Coronary artery (tissue), 2 donors: Measurements from ENCODE around the gene ZDHHC23.

ENCODE experiments used
- DNase-seq: peaks from one replicate; pipeline ENCODE4 v3.0.0-alpha.2; 2017; ENCODE audit warnings: low spot score
- H3K27ac ChIP-seq, 2 donors: fragments of 200-600 bp; sonication (generic); one replicate each; pipeline ENCODE4 v1.5.1; 2016 to 2019
- H3K4me3 ChIP-seq: fragments of 200-600 bp; sonication (generic); 2 replicates; pipeline ENCODE4 v1.5.1; 2016; ENCODE audit warnings: mild to moderate bottlenecking, moderate library complexity
- TF ChIP-seq, protein P1 (sequence below): fragments of 200-600 bp; sonication (generic); IDR thresholded peaks from one replicate; pipeline ENCODE4 v1.5.1; 2019; ENCODE audit warnings: antibody characterized with exemption

Gene ZDHHC23, protein sequence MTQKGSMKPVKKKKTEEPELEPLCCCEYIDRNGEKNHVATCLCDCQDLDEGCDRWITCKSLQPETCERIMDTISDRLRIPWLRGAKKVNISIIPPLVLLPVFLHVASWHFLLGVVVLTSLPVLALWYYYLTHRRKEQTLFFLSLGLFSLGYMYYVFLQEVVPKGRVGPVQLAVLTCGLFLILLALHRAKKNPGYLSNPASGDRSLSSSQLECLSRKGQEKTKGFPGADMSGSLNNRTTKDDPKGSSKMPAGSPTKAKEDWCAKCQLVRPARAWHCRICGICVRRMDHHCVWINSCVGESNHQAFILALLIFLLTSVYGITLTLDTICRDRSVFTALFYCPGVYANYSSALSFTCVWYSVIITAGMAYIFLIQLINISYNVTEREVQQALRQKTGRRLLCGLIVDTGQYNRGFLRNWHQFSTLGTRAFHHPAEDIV

DNA sequence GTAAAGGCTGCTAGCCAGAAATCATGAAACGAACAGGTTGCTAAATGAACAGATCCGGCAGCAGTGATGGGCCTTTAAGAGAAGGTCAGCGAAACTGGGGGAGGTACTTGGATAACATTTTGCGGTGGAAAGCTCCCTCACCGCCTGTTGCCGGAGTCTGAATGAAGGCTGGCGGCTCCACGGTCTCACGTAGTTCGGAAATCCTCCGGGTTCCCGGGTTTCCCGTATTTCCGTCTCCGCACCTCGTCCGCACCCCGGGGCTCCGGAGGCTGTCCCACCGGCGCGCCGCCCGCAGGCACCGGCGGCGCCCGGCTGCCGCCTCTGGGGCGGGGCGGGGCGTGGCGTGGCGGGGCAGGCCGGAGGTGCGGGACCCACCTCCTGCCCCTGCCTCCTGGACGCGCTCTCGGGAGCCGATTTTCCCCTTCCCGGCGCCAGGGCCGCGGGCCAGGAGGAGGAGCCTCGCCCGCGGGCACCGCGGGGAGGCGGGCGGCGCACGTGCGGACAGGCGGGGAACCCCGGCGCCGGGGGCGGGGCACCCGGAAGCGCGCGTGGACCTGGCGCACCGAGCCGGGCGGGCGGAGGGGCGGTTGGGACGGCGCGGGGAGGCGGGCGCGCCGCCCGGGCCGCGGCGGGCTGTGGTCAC lies at the start of gene ZDHHC23:
Gene ZDHHC23 (plus strand): TSS at position 642 of the 643 bp plus-strand sequence. CDS start 790 bp downstream, outside the sequence.
- peak; percentile 80 for DNase-seq
- TF ChIP-seq, protein P1, sequence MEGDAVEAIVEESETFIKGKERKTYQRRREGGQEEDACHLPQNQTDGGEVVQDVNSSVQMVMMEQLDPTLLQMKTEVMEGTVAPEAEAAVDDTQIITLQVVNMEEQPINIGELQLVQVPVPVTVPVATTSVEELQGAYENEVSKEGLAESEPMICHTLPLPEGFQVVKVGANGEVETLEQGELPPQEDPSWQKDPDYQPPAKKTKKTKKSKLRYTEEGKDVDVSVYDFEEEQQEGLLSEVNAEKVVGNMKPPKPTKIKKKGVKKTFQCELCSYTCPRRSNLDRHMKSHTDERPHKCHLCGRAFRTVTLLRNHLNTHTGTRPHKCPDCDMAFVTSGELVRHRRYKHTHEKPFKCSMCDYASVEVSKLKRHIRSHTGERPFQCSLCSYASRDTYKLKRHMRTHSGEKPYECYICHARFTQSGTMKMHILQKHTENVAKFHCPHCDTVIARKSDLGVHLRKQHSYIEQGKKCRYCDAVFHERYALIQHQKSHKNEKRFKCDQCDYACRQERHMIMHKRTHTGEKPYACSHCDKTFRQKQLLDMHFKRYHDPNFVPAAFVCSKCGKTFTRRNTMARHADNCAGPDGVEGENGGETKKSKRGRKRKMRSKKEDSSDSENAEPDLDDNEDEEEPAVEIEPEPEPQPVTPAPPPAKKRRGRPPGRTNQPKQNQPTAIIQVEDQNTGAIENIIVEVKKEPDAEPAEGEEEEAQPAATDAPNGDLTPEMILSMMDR: no peak
- Histone ChIP-seq H3K4me3 (peak within 1 kb of the TSS; percentile 87), H3K27ac (peak within 1 kb of the TSS in 1 of 2 donors; percentile 79)

DNA sequence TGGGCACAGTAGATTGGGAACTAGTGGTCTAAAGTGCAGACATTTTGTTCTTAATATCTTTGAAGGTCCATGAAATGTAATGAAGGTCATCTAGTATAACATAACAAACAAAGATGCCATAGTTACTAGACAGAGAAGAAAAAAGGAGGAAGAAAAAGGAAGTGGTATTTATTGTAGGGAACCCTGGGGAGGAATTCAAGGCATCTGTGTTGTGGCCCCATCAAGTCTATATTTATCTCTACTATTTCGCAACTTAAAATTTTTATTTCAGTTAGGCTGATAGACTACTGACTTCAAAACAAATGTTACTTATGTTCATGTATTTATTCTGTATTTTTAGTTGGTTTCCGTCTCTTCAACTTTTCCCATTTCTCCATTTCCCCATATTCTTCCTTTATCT lies 48.9 kb upstream of the ZDHHC23 start:
- TF ChIP-seq, protein P1: no peak
- Histone ChIP-seq H3K4me3 (no peak overlapping the region), H3K27ac (no peak overlapping the region)
- no peak for DNase-seq

DNA sequence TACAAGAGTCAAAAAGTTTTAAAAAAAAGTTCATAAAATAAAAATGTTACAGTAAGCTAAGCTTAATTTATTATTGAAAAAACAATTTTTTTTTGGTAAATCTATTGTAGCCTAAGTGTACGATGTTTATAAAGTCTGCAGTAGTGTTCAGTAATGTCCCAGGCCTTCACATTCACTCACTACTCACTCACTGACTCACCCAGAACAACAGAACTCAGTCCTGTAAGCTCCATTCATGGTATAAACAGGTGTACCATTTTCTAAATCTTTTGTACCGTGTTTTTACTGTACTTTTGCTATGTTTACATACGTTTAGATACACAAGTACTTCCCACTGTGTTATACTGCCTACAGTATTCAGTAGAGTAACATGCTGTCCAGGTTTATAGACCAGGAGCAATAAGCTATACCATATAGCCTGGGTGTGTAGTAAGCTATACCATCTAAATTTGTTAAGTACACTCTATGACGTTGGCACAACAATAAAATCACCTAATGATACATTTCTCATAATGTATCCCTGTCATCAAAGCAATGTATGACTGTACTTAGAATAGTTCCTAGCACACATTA lies 41.2 kb upstream of the ZDHHC23 start:
- H3K27ac ChIP-seq: no peak overlapping the region
- TF ChIP-seq, protein P1: no peak
- H3K4me3 ChIP-seq: no peak overlapping the region
- DNase-seq: no peak

DNA sequence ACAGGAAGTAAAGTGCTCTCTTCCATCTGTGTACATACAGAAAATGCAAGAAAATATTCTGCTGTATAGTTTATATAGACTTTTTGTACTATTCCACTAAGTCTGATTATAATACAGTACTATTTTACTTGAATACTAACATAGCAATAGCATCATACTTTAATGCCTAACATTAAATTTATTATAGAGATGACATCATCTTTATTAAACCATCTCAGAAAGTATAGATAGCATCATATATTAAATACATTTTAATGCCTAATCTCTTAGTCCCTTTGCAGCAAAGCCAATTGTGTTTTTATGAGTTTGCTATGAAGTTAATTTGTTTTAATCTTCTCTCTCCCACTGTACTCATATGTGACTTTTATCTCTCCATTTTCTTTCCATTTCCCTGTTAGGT lies 39.7 kb upstream of the ZDHHC23 start:
- TF ChIP-seq, protein P1: no peak
- Histone ChIP-seq H3K4me3 (no peak overlapping the region), H3K27ac (no peak overlapping the region)
- DNase-seq: no peak

DNA sequence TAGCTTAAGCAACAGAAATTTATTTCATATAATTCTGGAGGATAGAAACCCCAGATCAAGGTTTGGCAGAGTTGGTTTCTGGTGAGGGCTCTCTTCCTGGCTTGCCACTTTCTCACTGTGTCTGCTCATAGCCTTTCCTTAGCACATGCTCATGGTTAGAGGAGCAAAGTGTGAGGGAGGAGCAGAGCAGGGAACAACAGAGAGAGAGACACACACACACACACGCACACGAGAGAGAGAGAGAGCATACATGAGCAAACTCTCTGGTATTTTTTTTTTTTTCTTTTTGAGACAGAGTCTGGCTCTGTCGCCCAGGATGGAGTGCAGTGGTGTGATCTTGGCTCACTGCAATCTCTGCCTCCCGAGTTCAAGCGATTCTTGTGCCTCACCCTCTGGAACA lies 36.8 kb upstream of the ZDHHC23 start:
- no peak for DNase-seq
- TF ChIP-seq, protein P1: no peak
- H3K4me3 ChIP-seq: no peak overlapping the region
- H3K27ac ChIP-seq: no peak overlapping the region

DNA sequence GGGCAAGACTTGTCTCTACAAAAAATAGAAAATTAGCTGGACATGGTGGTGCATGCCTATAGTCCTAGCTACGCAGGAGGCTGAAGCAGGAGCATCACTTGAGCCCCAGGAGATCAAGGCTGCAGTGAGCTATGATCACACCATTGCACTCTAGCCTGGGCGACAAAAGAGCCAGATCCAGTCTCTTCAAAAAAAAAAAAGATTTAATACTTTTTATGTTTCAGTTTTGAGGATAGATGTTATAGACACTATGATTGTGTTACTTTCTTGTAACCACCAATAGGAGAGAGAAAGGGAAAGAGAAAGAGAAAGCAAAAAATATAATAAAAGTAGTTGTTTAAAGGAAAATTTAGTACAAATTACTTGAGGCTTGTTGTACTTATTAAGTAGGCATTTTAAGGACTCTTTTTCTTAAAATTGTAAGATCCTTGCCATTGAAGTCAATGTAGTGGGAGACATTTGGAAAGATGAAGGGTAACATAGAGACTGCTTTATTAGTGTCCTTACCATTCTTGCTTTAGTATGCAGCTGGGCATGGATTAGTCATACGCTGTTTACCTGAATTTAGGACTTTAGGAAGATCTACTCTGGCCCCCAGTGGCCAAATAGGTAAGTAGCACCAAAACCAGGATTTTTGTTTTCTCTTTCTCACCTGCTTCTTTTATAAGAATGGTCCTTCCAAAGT lies 35.1 kb upstream of the ZDHHC23 start:
- DNase-seq: no peak
- Histone ChIP-seq H3K27ac (no peak overlapping the region), H3K4me3 (no peak overlapping the region)
- TF ChIP-seq, protein P1: no peak
